GM23338 (cell line): Measurements from ENCODE around the gene SLX9.

Experiments
- CREB1 ChIP-seq: fragments of 250-450 bp; sonication (Bioruptor Pico); IDR thresholded peaks from 2 replicates; pipeline ENCODE4 v1.5.0; 2020; ENCODE audit warnings: low read depth, mild to moderate bottlenecking, moderate library complexity
- CTCF ChIP-seq, 2 experiments: fragments of 200-600 bp in 1 of 2; sonication (generic) in 1 of 2; conservative IDR thresholded peaks; 2 replicates each; pipeline versions ENCODE4 v1.5.1 to v1.6.1; 2016 to 2017; ENCODE audit warnings: antibody characterized with exemption in 2 of 2, low read depth in 2 of 2, mild to moderate bottlenecking in 2 of 2, moderate library complexity in 1 of 2
- EZH2 ChIP-seq: fragments of 200-600 bp; sonication (generic); IDR thresholded peaks from one replicate; pipeline ENCODE4 v1.8.0; 2017; ENCODE audit warnings: antibody characterized with exemption, mild to moderate bottlenecking, low read depth; ENCODE audit not compliant: unreplicated experiment
- EZH2phosphoT487 ChIP-seq: fragments of 200-600 bp; sonication (generic); IDR thresholded peaks from one replicate; pipeline ENCODE4 v1.8.1; 2018; ENCODE audit warnings: antibody characterized with exemption; ENCODE audit not compliant: unreplicated experiment
- JUNB ChIP-seq: IDR thresholded peaks from one replicate; pipeline ENCODE4 v1.6.1; 2016; ENCODE audit warnings: antibody characterized with exemption; ENCODE audit not compliant: unreplicated experiment
- POLR2AphosphoS5 ChIP-seq: IDR thresholded peaks from 2 replicates; pipeline ENCODE4 v1.6.1; 2016; ENCODE audit warnings: antibody characterized with exemption, low read depth
- ZNF114 ChIP-seq: fragments of 250-450 bp; sonication (Bioruptor Pico); IDR thresholded peaks from 2 replicates; pipeline ENCODE4 v1.5.0; 2020; ENCODE audit warnings: mild to moderate bottlenecking, moderate library complexity
- ZNF331 ChIP-seq: fragments of 250-450 bp; sonication (Bioruptor Pico); IDR thresholded peaks from 2 replicates; pipeline ENCODE4 v1.5.0; 2020; ENCODE audit warnings: low read depth, mild to moderate bottlenecking, moderate library complexity
- TF ChIP-seq, protein P1 (sequence below): IDR thresholded peaks from 2 replicates; pipeline ENCODE4 v1.6.1; 2016; ENCODE audit warnings: antibody characterized with exemption
- TF ChIP-seq, protein P2 (sequence below): IDR thresholded peaks from one replicate; pipeline ENCODE4 v1.6.1; 2018; ENCODE audit warnings: antibody characterized with exemption; ENCODE audit not compliant: unreplicated experiment

DNA sequence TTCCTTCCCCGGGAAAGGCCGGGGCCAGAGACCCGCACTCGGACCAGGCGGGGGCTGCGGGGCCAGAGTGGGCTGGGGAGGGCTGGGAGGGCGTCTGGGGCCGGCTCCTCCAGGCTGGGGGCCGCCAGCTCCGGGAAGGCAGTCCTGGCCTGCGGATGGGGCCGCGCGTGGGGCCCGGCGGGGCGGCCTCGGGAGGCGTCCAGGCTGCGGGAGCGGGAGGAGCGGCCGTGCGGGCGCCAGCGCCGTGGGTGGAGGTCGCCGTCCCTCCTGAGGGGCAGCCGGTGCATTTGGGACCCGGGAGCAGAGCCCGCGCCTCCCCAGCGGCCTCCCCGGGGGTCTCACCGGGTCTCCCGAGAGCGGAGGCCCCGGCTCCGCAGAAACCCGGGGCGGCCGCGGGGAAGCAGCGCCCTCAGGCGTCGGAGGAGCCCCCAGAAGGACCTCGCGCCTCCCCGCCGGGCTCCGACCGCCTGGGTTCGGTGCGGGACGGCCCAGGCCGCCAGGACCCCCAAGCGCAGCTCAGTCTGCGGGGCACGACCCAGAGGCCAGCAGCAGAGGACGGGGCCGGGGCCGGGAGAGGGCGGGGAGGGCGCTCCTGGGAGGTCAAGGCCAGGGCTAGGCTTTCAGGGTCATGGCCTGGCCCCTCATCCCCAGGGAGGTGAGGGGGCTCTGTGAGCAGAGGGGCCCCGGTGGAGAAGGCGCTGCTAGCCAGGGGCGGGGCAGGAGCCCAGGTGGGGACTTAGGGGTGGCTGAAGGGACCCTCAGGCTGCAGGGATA is 7.2 kb upstream of the SLX9 start:
- TF ChIP-seq CTCF (conservative IDR thresholded peaks at IDR 0.05; ENCODE audit: low read depth in 2 of 2) (peak in 1 of 2 experiments; percentile 67; a peak in 2 of 4 replicates), POLR2AphosphoS5 (no peak), EZH2phosphoT487 (no peak), EZH2 (peak; percentile 67), JUNB (no peak), CREB1 (no peak), ZNF331 (CRISPR knock-in tag) (no peak), ZNF114 (CRISPR knock-in tag) (no peak)
- TF ChIP-seq, protein P1, sequence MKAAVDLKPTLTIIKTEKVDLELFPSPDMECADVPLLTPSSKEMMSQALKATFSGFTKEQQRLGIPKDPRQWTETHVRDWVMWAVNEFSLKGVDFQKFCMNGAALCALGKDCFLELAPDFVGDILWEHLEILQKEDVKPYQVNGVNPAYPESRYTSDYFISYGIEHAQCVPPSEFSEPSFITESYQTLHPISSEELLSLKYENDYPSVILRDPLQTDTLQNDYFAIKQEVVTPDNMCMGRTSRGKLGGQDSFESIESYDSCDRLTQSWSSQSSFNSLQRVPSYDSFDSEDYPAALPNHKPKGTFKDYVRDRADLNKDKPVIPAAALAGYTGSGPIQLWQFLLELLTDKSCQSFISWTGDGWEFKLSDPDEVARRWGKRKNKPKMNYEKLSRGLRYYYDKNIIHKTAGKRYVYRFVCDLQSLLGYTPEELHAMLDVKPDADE = no peak
- TF ChIP-seq, protein P2, sequence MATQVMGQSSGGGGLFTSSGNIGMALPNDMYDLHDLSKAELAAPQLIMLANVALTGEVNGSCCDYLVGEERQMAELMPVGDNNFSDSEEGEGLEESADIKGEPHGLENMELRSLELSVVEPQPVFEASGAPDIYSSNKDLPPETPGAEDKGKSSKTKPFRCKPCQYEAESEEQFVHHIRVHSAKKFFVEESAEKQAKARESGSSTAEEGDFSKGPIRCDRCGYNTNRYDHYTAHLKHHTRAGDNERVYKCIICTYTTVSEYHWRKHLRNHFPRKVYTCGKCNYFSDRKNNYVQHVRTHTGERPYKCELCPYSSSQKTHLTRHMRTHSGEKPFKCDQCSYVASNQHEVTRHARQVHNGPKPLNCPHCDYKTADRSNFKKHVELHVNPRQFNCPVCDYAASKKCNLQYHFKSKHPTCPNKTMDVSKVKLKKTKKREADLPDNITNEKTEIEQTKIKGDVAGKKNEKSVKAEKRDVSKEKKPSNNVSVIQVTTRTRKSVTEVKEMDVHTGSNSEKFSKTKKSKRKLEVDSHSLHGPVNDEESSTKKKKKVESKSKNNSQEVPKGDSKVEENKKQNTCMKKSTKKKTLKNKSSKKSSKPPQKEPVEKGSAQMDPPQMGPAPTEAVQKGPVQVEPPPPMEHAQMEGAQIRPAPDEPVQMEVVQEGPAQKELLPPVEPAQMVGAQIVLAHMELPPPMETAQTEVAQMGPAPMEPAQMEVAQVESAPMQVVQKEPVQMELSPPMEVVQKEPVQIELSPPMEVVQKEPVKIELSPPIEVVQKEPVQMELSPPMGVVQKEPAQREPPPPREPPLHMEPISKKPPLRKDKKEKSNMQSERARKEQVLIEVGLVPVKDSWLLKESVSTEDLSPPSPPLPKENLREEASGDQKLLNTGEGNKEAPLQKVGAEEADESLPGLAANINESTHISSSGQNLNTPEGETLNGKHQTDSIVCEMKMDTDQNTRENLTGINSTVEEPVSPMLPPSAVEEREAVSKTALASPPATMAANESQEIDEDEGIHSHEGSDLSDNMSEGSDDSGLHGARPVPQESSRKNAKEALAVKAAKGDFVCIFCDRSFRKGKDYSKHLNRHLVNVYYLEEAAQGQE = no peak
